Activated CD4-positive, CD25-positive, alpha-beta regulatory T cell (primary cell): ENCODE results near the gene ACOT4.
A peak's percentile ranks its signal among the peaks of the same experiment; 100 is the strongest.
"Not testable (repeated sequence)": the region's sequence is repeated elsewhere in the genome, so short reads cannot be mapped to it uniquely, and the experiment has no call there.

Source experiments
- DNase-seq, 4 experiments: peaks; one replicate each; lab custom pipeline; 2025; lab: John Stamatoyannopoulos, UW

The ACOT4 gene

GRCh38 chr14:73577214-73577613 is 14.5 kb upstream of the ACOT4 start:
- not testable (repeated sequence) for DNase-seq

- not testable (repeated sequence) for DNase-seq
These were observed 9.3 kb upstream of the ACOT4 start for GRCh38 chr14:73582102-73582979.

GRCh38 chr14:73588695-73589094 is 3.0 kb upstream of the ACOT4 start:
- DNase-seq: no peak

- DNase-seq: no peak
These were observed 2.6 kb upstream of the ACOT4 start for GRCh38 chr14:73589116-73589515.

GRCh38 chr14:73590673-73591004 is 1.0 kb upstream of the ACOT4 start:
- DNase-seq: not testable (repeated sequence)

- no peak for DNase-seq
These were observed 2.8 kb downstream of the ACOT4 start for GRCh38 chr14:73594491-73594890.

- DNase-seq: no peak
These were observed 7.8 kb downstream of the ACOT4 start for GRCh38 chr14:73599499-73599898.

- DNase-seq: no peak
These were observed 11.3 kb downstream of the ACOT4 start for GRCh38 chr14:73602994-73603393.

- no peak for DNase-seq
These were observed 14.6 kb downstream of the ACOT4 start for GRCh38 chr14:73606271-73606670.

GRCh38 chr14:73607241-73607640 is 15.6 kb downstream of the ACOT4 start:
- DNase-seq: no peak

GRCh38 chr14:73610687-73611086 is 19.0 kb downstream of the ACOT4 start:
- no peak for DNase-seq

- DNase-seq: peak; percentile 20 to 56 (median 42)
These were observed 20.8 kb downstream of the ACOT4 start, which contains the start of gene ACOT6 for GRCh38 chr14:73612339-73613045. TSS of gene ACOT6 (plus strand) at chr14:73612517. CDS start at chr14:73612572, 55 bp downstream.

- DNase-seq: no peak
These were observed 21.3 kb downstream of the ACOT4 start for GRCh38 chr14:73613046-73613383.

- no peak for DNase-seq
These were observed 21.8 kb downstream of the ACOT4 start for GRCh38 chr14:73613419-73613963.

- no peak for DNase-seq
These were observed 25.2 kb downstream of the ACOT4 start for GRCh38 chr14:73616831-73617230.

GRCh38 chr14:73619524-73619923 is 27.9 kb downstream of the ACOT4 start:
- DNase-seq: no peak

- no peak for DNase-seq
These were observed 28.6 kb downstream of the ACOT4 start for GRCh38 chr14:73620268-73620667.

GRCh38 chr14:73623504-73624054 is 31.9 kb downstream of the ACOT4 start:
- no peak for DNase-seq

- DNase-seq: no peak
These were observed 34.0 kb downstream of the ACOT4 start for GRCh38 chr14:73625706-73626105.

- no peak for DNase-seq
These were observed 35.5 kb downstream of the ACOT4 start for GRCh38 chr14:73627151-73627558.

GRCh38 chr14:73630009-73630780 is 38.5 kb downstream of the ACOT4 start:
- no peak for DNase-seq
